GM19438 (cell line): ENCODE data around the gene DOCK2.

Source experiments
- ATAC-seq: cut with Tn5 transposase; IDR thresholded peaks from one replicate; pipeline ENCODE4 v1.9.1; 2021; ENCODE audit warnings: low read depth; ENCODE audit not compliant: unreplicated experiment

Gene DOCK2

GRCh38 chr5:170006021-170006420, 368.9 kb downstream of the DOCK2 start:
- no peak for ATAC-seq

- no peak for ATAC-seq
Observed at GRCh38 chr5:170008376-170008775, 371.3 kb downstream of the DOCK2 start.

DNA sequence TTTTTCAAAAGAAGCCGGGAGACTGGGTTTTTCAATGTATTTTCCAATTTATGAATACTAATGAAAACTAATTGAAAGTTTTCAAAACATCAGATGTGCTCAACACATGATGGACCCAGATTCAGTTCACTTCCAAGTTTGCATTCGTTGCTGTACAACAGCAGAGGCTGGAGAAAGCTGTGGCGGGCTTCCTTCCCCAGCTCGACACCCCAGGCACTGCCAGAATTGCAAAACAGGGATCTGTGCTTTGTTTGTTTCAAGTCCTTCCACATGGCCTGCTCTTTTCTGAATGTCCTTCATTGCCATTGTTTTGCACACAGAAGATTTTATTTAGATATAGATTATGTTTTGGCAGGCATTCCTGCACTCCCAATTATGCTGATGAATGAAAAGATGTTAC, 373.5 kb downstream of the DOCK2 start:
- no peak for ATAC-seq

DNA sequence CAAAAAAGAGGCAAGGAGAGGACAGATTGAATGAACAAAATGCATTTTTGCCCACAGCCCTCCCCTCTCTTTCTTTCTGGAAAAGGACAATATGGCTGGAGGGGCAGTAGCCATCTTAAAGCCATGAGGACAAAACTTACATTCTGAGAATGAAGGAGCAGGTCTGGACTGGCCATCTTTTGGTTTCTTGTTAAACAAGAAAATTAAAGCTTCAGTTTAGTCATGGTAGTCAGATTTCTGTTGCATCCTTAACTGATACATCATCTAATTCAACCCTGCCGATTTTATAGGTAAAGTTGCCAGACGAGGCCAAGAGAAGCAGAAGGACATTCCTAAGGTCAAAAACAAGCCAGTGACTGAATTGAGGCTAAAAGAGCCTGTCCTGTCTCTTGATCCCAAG, 374.7 kb downstream of the DOCK2 start:
- ATAC-seq = no peak

- no peak for ATAC-seq
Observed at GRCh38 chr5:170012622-170013021, 375.5 kb downstream of the DOCK2 start.

- no peak for ATAC-seq
Observed at GRCh38 chr5:170020423-170020822, 383.3 kb downstream of the DOCK2 start.

DNA sequence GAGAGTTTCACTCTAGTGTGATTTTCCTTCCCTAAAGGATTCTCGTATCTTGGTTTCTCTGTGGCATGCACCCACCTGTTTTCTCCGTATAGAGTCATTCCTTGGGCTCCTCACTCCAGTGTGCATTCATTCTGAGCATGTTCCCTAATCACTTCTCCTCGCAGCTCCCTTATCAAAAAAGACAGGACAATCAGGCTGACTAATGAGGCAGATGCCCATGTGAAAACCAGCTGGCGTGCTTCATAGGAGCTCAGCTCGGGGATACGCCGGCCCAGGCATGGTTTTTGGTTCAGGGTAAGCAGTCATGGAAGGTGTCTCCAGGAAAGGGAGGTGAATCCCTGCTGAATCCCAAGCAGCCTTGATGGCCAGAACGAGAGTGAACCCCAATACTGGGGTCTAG, 384.4 kb downstream of the DOCK2 start:
- ATAC-seq = no peak

- ATAC-seq = no peak
Observed at GRCh38 chr5:170025853-170026252, 388.8 kb downstream of the DOCK2 start.

GRCh38 chr5:170028124-170028523, 391.0 kb downstream of the DOCK2 start:
- ATAC-seq = no peak

GRCh38 chr5:170034231-170034630, 397.2 kb downstream of the DOCK2 start:
- no peak for ATAC-seq

GRCh38 chr5:170038241-170038640, 401.2 kb downstream of the DOCK2 start:
- no peak for ATAC-seq

DNA sequence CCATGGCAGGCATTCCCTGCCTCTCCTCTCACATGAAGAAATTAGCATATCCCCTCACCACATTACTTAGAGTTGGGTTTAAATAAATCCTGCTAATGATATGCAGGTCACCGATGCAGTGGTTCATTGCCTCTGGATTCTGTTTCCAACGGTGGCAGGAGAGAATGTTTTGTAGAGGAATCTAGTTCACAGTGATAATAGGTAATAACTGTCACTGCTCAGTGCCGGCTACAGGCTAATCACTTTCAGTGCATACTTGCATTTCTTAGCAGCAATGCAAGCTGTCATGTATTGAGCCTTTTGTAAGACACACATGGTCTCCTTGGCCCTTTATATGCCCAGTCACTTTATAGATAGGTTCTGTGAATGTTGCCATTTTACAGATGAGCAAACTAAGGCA, 402.8 kb downstream of the DOCK2 start:
- no peak for ATAC-seq

- no peak for ATAC-seq
Observed at GRCh38 chr5:170046241-170046640, 409.2 kb downstream of the DOCK2 start.

DNA sequence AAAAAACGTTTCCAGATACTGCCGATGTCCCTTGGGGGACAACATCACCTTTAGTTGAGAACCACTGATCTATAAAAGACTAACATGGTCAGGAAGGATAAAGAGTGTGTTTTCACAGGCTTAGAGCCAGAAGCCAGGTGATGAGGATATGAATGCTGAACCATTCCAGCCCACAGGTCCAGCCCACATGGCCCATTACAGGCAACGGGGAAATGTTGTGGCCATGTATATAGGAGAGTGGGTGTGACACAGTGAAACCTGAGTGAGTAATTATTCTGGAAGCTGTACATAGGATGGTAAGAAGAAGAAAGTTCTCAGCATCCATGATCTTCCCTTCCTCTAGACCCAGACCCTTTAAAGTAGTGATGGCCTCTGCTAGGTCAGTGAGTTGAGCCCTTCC, 412.6 kb downstream of the DOCK2 start:
- ATAC-seq = no peak

DNA sequence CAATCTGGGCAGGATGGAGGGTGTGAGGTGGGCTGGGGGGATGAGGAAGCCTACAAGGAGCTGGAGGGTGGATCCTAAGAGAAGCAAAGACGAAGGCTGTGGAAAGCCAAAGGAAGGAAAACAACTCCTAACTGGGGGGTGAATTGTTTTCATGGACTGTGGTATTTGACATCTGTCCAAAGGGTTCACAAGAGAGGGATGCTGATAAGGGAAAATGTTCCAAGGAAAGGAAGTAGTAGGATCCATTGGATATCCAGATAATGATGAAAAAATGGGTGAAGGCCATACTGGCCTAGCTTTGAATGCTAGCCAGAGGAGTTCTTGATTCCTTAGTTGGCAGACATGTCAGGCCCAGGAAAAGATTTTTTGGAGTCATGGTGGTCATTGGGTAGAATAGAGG, 416.8 kb downstream of the DOCK2 start:
- no peak for ATAC-seq

- no peak for ATAC-seq
Observed at GRCh38 chr5:170055606-170056005, 418.5 kb downstream of the DOCK2 start.

DNA sequence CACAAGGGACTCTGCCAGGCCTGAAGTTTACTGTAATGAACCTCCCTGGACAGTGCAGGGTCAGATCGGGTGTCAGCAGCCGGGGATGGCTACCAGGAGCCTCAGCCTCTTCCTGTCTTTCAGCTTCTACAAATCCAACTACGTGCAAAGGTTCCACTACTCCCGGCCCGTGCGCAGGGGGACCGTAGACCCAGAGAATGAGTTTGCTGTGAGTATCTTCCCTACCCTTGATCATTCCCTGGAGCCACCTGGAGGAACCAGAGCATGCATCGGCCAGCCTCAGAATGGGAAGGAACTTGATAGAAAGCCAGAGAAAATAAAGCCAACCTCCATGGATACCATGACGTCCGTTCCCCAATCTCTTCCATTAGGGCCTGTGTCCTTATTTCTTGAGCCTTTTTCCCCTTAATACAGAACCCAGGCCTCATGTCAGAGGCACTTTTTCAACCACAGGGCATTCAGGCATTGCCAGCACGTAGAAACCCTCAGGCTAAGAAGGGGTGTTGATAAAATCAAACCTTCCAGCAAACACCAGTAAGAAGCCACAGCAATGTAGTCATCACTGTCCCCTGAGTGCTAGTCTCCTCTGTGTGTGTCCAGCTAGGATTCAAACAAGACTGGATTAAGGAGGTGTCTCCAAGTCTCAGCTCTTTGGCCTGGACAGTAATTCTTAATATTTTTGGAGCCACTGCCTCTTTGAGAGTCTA, 419.6 kb downstream of the DOCK2 start:
- ATAC-seq = no peak

DNA sequence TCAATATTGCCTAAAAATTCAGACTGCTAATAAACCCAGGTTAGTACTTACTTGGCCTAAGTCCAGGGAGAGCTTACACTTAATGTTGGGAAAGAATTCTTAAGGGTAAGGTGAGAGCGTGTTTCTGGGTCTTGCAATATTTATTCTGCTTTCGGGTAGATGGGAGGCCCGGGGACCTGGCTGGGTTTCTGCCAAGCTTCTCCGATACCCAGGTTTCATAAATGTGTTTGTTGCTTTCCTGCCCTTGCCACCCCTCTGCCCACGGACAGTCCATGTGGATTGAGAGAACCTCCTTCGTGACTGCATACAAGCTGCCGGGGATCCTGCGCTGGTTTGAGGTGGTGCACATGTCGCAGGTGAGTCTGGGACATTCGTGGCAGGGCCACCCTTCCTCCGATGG, 420.2 kb downstream of the DOCK2 start:
- ATAC-seq = no peak

DNA sequence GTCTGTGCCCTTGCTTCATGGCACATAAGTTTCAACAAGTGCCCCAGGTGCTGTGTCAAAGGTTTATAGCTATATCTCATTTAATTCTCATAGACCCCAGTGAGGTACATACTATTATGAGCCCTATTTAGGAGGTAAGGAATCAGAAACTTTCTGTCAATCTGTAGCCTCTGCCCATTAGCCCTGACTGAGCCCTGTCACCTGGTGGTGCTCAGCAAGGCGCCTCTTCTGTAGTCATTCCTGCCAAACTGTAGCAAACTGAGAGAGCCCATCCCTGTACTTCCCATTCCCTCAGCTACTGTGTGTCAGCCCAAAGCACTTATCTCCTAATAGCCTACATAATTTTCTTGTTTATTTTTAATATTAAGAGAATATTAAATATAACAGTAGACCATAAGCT, 422.1 kb downstream of the DOCK2 start:
- no peak for ATAC-seq

DNA sequence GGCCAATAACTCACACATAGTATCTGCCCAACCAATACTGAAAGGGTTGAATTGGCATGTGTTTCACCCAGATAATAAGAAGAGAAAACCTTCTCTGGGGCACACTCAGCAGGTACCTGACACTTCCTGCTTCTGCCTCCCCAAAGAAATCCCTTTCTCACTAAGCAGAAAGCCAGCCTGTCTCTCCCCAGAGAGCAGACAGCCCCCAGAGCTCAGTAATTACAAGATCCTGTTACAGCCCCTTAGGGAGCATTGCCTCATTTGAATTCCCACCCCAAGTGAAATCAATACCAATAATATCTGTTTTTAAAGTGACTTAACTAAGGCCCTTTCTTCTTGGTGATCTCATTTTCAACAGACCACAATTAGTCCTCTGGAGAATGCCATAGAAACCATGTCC, 430.1 kb downstream of the DOCK2 start:
- ATAC-seq = no peak

DNA sequence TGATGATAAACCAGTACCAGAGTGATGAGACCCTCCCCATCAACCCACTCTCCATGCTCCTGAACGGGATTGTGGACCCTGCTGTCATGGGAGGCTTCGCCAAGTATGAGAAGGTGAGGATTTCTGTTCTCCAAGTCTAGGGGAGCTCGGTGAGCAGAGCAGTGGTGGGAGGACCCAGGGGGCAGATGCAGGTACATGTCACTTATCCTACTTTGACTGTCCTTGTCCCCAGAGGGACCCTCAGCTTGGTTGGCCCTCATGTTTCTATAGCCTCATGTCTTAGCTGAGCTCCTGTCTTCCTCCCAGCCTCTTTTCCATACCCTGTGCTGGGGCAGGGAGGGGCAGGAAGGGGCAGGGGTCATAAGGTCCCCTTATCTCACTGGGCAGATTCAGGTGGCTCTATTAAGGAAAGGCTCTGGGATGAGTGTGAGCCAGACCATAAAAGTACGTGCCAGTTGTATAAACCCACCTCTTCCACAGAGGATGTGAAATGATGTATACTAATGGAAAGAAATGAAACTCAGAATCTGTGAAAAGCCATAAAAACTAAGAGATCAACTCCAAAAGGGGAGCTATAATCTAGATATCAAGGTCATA, 430.6 kb downstream of the DOCK2 start:
- no peak for ATAC-seq

GRCh38 chr5:170069512-170069911, 432.4 kb downstream of the DOCK2 start:
- ATAC-seq = no peak
